H1 (cell line): ENCODE measurements around the gene UNC93A. TPM values are rescaled to one million over a fixed set of nuclear protein-coding genes. Genes with fewer than 3 reads are reported as not detected.

Experiments used
- BCL11A ChIP-seq, 2 experiments: IDR thresholded peaks; one replicate each; pipeline ENCODE4 v1.6.1; 2011; ENCODE audit warnings: low read depth in 2 of 2, low read length in 2 of 2, mild to moderate bottlenecking in 2 of 2
- CREB1 ChIP-seq: IDR thresholded peaks from 2 replicates; pipeline ENCODE4 v1.6.1; 2012; ENCODE audit warnings: inconsistent platforms
- HDAC2 ChIP-seq, 2 experiments: fragments of 300-600 bp in 1 of 2; sonication (generic) in 1 of 2; IDR thresholded peaks; 2 replicates each; pipeline ENCODE4 v1.6.1; 2011 to 2012; ENCODE audit warnings: low read depth in 2 of 2, low read length in 2 of 2, mild to moderate bottlenecking in 2 of 2, moderate library complexity in 2 of 2, borderline replicate concordance in 1 of 2, inconsistent platforms in 1 of 2
- NANOG ChIP-seq: IDR thresholded peaks from 2 replicates; pipeline ENCODE4 v1.6.1; 2011; ENCODE audit warnings: low read length, low read depth, mild to moderate bottlenecking, inconsistent platforms; ENCODE audit not compliant: insufficient read depth, poor library complexity, severe bottlenecking
- SIX5 ChIP-seq: IDR thresholded peaks from 2 replicates; pipeline ENCODE4 v1.6.1; 2011; ENCODE audit warnings: mild to moderate bottlenecking, low read depth, low read length
- SUZ12 ChIP-seq: fragments of 200-600 bp; sonication (generic); IDR thresholded peaks from 2 replicates; pipeline ENCODE4 v1.6.1; 2012; ENCODE audit warnings: mild to moderate bottlenecking, inconsistent platforms, low read length, moderate library complexity, mixed read lengths
- TBP ChIP-seq: IDR thresholded peaks from 2 replicates; pipeline ENCODE4 v1.6.1; 2011; ENCODE audit warnings: low read depth, low read length, improper control_type of control experiment
- polyA plus RNA-seq, 7 experiments: library from polyadenylated mRNA; depleted of rRNA in 3 of 7; stranded (reverse) in 5 of 7; unstranded in 2 of 7; fragments of >200 nt in 5 of 7; fragments of 200-250 nt in 2 of 7; gene quantifications; 1 replicate in 5 of 7; 2 replicates in 1 of 7; 4 replicates in 1 of 7; pipeline versions ENCODE4 v1.2.1 to v1.2.3, GENCODE V29; 2011 to 2013; ENCODE audit warnings: missing spikeins in 2 of 7, mixed read lengths in 2 of 7
- total RNA-seq: library from RNA; stranded (reverse); fragmentation: NEBNext Ultra II Directional; extraction: Animal tissue kit (Norgen Biotek cat#: 25700); gene quantifications from 2 replicates; pipeline ENCODE4 v1.2.1, GENCODE V29; 2021
- TF ChIP-seq, protein P1 (sequence below): IDR thresholded peaks from 2 replicates; pipeline ENCODE4 v1.6.1; 2012; ENCODE audit warnings: inconsistent platforms

UNC93A gene
- total and polyA plus RNA-seq, 2 of the 8 experiments (the other 6 are each of a cell fraction or from before 2014, with no cell fraction given): 0.39 TPM; not detected in 1

DNA sequence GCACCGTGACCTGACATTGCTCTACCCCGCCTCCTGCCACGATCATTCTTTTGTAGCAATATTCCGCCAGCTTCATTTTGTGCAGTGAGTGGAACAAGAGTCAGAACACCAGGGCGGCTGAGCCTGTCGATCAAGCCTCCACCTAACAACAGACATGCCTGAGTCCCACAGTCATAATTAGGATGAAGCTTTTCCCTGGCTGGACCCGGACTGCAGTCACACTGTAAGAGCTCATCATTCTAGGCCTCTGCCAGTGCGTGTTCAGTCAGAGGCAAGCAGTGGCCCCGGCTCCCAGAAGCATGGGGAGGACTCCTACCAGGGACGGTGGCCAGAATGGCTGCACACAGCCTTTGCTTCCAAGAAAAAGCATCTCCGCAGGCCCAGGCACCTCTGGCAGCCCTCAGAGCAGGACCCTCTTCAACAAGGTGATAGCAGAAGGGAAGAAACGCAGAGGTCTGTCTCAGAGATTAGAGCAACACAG lies 23.2 kb upstream of the UNC93A start (continued):
- TF ChIP-seq, protein P1, sequence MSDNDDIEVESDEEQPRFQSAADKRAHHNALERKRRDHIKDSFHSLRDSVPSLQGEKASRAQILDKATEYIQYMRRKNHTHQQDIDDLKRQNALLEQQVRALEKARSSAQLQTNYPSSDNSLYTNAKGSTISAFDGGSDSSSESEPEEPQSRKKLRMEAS: no peak
- TF ChIP-seq BCL11A (IDR thresholded peaks at IDR 0.05; ENCODE audit: low read depth in 2 of 2, low read length in 2 of 2) (no peak), NANOG (no peak), HDAC2 (IDR thresholded peaks at IDR 0.05; ENCODE audit: borderline replicate concordance in 1 of 2, low read depth in 2 of 2, low read length in 2 of 2) (no peak), TBP (no peak), SUZ12 (no peak), SIX5 (no peak), CREB1 (no peak)
